ENCODE measurements around the gene CASP6. TPM values are rescaled to one million over a fixed set of nuclear protein-coding genes. Genes with fewer than 3 reads are reported as not detected.

The CASP6 gene
- total RNA-seq, 1 donor from 2014 or later = 41.9 TPM

GRCh38 chr4:109748114-109748513 is 44.9 kb upstream of the CASP6 start:
- DNase-seq (ENCODE audit: extremely low spot score, unreplicated experiment) = no peak
- H3K9me3 Mint-ChIP-seq = no peaks in the 10 kb centered on the region
- no peaks in the 10 kb centered on the region for H3K4me1 Mint-ChIP-seq (ENCODE audit: unreplicated experiment)
- H3K36me3 Mint-ChIP-seq = no peaks in the 10 kb centered on the region
- no peak for TF ChIP-seq CTCF (conservative IDR thresholded peaks at IDR 0.05)
- H3K4me3 Mint-ChIP-seq = no peak overlapping the region
- H3K27ac Mint-ChIP-seq = no peak overlapping the region
- peaks cover 3% of the 10 kb centered on the region for H3K27me3 Mint-ChIP-seq

GRCh38 chr4:109746728-109747127 is 43.5 kb upstream of the CASP6 start:
- H3K27ac Mint-ChIP-seq = no peak overlapping the region
- H3K4me1 Mint-ChIP-seq (ENCODE audit: unreplicated experiment) = no peaks in the 10 kb centered on the region
- H3K27me3 Mint-ChIP-seq = peaks cover 3% of the 10 kb centered on the region
- H3K36me3 Mint-ChIP-seq = no peaks in the 10 kb centered on the region
- no peak overlapping the region for H3K4me3 Mint-ChIP-seq
- DNase-seq (ENCODE audit: extremely low spot score, unreplicated experiment) = no peak
- TF ChIP-seq CTCF (conservative IDR thresholded peaks at IDR 0.05) = no peak
- H3K9me3 Mint-ChIP-seq = no peaks in the 10 kb centered on the region

GRCh38 chr4:109745830-109746229 is 42.6 kb upstream of the CASP6 start:
- H3K36me3 Mint-ChIP-seq = no peaks in the 10 kb centered on the region
- no peak overlapping the region for H3K27ac Mint-ChIP-seq
- H3K9me3 Mint-ChIP-seq = no peaks in the 10 kb centered on the region
- H3K27me3 Mint-ChIP-seq = peaks cover 3% of the 10 kb centered on the region
- no peak overlapping the region for H3K4me3 Mint-ChIP-seq
- no peaks in the 10 kb centered on the region for H3K4me1 Mint-ChIP-seq (ENCODE audit: unreplicated experiment)
- no peak for TF ChIP-seq CTCF (conservative IDR thresholded peaks at IDR 0.05)
- DNase-seq (ENCODE audit: extremely low spot score, unreplicated experiment) = no peak

GRCh38 chr4:109739547-109739946 is 36.3 kb upstream of the CASP6 start:
- H3K27ac Mint-ChIP-seq = no peak overlapping the region
- no peaks in the 10 kb centered on the region for H3K4me1 Mint-ChIP-seq (ENCODE audit: unreplicated experiment)
- no peak for TF ChIP-seq CTCF (conservative IDR thresholded peaks at IDR 0.05)
- H3K27me3 Mint-ChIP-seq = peaks cover 7% of the 10 kb centered on the region
- no peak overlapping the region for H3K4me3 Mint-ChIP-seq
- H3K9me3 Mint-ChIP-seq = no peaks in the 10 kb centered on the region
- H3K36me3 Mint-ChIP-seq = no peaks in the 10 kb centered on the region
- DNase-seq (ENCODE audit: extremely low spot score, unreplicated experiment) = no peak

- Mint-ChIP-seq H3K27ac (no peak overlapping the region), H3K9me3 (no peaks in the 10 kb centered on the region), H3K4me3 (no peak overlapping the region), H3K4me1 (ENCODE audit: unreplicated experiment) (no peaks in the 10 kb centered on the region), H3K27me3 (peaks cover 7% of the 10 kb centered on the region), H3K36me3 (no peaks in the 10 kb centered on the region)
- no peak for DNase-seq (ENCODE audit: extremely low spot score, unreplicated experiment)
- no peak for TF ChIP-seq CTCF (conservative IDR thresholded peaks at IDR 0.05)
These were observed 35.0 kb upstream of the CASP6 start for GRCh38 chr4:109738104-109738872.
